ENCODE data around the gene TIAM2.

The TIAM2 gene

DNA sequence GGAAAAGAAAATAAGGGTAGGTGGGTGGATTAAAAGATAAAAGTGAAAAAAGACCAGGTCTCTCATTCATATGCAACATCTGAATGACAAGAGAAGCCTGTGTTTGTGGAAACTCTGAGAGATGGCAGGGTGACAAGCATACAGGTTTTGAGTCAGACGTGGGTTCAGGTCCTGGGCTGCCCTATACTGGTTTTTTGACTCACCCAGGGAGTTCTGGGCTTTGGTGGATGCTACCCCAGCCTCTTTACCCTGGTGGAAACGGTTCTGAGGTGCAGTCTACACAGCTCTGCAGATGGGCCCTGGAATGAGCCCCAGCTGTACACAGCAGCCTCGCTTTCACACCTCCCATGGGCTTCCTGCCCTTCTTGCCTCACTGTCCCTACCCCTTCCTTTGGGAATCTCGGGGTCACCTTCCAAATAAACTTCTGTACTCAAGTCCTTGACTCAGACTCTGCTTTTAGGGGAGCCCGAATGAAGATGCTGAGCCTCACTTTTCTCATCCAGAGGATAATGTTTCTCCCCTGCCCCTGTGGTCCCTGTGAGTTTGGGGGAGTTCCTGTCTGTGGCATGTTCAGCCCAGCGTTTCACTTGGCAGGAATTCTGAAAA, 191.0 kb downstream of the TIAM2 start:
- FAIRE-seq (no peak), DNase-seq (ENCODE audit: insufficient read length, low spot score) (no peak)
- no peak for TF ChIP-seq POLR2A (IDR thresholded peaks at IDR 0.05; ENCODE audit: low read depth, low read length)

DNA sequence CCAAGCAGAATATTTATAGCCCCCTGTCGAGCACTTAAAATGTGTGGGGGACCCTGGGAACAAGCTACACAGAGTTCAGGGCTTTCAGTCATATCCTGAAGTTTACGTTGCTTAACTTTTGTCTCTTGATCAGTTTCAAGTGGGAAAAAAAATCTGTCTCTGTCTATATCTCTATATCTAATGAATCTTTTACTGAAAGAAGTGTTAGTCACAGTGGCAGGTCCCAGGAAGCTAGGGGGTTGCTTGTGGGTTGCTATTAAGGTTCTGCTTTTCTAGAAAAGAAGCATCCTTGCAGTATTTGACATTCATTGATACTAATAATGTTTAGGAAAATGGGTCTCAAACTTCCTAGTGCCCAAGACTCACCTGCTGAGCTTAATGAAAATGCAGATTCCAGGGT, 192.0 kb downstream of the TIAM2 start:
- FAIRE-seq, result no peak
- DNase-seq (ENCODE audit: insufficient read length, low spot score), result no peak
- no peak for TF ChIP-seq POLR2A (IDR thresholded peaks at IDR 0.05; ENCODE audit: low read depth, low read length)

DNA sequence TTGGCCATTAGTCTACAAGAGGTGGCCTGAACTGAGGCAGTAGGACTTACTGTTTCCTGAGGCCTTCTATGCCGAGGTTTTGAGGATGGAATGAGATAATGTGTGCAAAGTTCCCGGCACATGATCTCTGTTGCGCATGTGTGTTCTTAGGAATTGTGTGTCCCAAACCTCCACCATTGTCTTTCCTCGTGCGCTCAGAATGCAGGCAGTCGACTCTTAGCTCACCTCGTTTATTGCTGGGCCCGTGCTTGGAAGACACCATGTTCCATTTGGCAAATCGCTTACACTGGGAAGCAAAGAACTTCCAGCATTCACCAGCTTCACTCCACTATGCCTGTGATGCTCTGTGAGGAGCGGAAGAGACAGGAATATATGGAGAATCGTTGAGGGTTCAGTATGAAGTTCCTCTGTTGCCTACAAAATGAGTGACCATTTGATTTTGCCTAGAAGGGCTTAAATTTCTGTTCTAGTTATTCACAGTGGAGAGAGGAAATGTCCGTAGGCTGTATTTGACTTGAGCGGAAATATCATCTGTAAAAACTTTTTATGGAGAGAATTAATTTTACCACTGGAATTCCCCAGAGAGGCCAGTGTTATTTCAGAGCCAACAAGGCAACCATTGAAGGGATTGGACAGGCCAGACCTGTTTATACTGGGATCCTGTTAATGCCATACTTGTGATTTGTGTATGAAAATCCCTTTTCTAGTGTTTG, 193.0 kb downstream of the TIAM2 start:
- no peak for FAIRE-seq
- no peak for DNase-seq (ENCODE audit: insufficient read length, low spot score)
- no peak for TF ChIP-seq POLR2A (IDR thresholded peaks at IDR 0.05; ENCODE audit: low read depth, low read length)

DNA sequence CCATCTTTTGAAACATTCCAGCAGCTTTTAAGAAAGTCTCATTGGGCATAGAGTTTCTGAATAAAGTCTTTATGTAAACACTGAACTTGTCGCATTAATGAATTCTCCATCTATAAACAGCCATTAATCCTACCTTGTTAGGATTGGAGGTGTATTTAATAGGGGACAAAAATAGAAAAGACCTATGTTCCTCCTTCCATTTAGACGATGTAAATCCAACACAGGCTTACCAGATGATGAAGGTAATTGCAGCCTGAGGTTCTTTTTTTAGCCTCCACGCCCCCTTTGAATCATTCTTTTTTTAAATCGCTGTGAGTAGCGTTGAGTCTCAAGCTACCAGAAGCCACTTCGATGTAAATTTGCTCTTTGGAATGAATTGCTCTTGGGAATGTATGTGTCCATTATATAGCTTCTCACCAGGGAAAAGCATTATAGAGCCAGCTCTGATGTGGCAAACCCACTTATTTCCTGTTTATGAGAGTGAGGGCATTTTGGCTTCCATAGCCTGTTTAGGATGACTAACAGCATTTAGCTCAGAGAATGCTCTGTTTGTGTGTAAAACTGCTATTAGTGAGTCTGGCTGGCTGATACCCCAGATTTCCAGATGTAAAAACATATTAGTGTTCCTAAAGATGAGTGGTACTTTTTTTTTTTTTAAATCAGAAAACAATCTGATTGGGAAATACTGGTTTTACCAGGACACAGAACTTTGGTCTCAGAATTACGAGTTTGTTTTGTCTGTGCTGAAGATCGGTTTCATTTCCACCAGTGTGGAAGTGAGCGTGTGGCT, 193.8 kb downstream of the TIAM2 start:
- FAIRE-seq, result peak; percentile 43
- no peak for TF ChIP-seq POLR2A (IDR thresholded peaks at IDR 0.05; ENCODE audit: low read depth, low read length)

DNA sequence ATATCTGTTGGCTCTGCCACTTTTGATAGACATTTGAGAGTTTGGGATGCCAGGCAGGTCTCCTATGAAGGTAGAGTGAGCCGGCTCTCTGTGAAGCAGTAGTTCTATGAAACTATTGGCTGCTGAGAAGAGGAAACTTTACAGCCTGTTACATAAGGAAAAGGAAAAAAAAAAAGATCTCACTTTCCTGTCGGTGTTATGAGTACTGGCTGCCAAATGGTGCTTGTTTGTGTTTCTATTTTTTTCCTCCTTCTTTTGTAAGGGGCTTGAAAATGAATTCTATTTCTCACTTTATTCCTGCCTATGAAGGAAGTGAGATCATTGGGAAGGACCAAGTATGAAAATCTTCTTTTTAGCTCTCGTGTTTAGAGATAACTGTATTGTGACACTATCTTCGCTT, 195.6 kb downstream of the TIAM2 start:
- no peak for FAIRE-seq
- no peak for DNase-seq (ENCODE audit: insufficient read length, low spot score)
- no peak for TF ChIP-seq POLR2A (IDR thresholded peaks at IDR 0.05; ENCODE audit: low read depth, low read length)

More for the DNA sequence above, 193.8 kb downstream of the TIAM2 start:
- DNase-seq (ENCODE audit: insufficient read length, low spot score), result peak; percentile 9

DNA sequence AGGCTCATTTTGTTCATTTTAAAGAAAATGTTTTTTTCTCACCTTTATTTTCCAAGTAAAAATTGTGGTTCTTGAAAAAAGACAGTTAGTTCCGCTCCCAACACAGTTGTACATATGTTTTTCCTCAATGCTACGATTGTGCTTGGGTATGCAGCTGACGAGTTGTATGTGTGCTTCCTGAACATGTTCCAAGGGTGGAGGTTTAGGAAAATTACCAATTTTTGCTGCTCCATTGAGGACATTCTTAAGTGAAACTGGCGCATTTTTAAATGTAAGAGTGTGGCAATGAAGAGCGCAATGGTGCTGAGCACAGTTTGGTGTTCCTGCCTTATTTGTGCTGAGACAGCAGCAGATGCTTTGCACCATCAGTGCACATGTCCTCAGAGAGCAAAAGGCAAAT, 198.4 kb downstream of the TIAM2 start:
- no peak for TF ChIP-seq POLR2A (IDR thresholded peaks at IDR 0.05; ENCODE audit: low read depth, low read length)
- FAIRE-seq (no peak), DNase-seq (ENCODE audit: insufficient read length, low spot score) (no peak)

DNA sequence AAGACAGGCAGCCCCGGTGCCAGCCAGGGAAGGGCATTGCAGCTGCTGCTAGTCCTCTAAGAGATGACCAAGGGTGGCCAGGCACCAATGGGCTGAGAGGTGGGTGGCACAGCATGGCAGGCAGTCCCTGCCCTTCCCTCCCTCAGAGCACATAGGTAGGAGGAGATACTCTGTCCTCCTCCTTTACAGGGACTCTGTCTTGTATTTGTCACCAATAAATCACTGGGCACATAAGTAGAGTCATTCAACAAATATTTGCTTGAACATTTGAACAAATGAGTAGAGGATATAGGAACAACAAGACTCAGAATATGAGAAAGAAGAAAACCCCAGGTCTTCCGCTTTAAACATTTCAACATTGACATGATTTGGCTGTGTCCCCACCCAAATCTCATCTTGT, 199.3 kb downstream of the TIAM2 start:
- DNase-seq (ENCODE audit: insufficient read length, low spot score) (peak; percentile 15), FAIRE-seq (no peak)
- no peak for TF ChIP-seq POLR2A (IDR thresholded peaks at IDR 0.05; ENCODE audit: low read depth, low read length)

DNA sequence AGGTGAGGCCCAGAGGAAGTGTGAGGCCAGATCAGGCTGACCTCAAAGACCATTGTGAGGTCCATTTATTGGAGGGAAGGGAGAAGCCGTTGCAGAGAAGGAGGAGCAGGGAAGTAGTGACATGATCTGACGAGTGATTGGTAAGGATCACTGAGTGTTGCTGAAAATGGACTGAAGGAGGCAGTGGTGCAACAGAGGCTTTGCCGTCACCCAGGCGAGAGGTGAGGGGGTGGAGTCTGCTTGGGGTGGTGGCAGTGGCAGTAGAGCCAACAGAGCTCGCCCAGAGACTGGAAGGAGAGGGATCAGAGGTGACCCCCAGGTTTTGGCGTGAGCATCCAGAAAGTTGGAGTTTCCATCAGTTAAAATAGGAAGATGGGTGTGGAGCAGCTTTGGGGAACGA, 200.8 kb downstream of the TIAM2 start:
- FAIRE-seq, result no peak

DNA sequence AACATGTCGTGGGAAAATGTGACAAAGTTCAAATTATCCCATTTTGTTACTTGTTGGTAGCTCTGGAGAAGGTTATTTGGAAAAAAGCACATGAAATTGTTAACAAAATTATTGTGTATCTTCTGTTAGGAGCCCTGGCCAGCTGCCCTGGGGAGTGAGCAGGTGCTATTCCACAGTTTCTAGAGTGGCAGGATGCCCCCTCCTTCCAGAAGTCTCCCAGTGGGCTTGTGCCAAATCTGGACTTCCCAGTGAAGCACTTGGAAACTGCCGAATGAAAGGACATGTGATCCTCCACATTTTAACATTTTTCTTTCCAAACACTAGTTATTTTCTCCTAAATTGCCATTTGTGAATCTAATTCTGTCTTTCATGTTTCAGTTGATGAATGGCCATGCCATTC, 201.8 kb downstream of the TIAM2 start:
- FAIRE-seq (no peak), DNase-seq (ENCODE audit: insufficient read length, low spot score) (no peak)
- no peak for TF ChIP-seq POLR2A (IDR thresholded peaks at IDR 0.05; ENCODE audit: low read depth, low read length)

More for the DNA sequence above, 200.8 kb downstream of the TIAM2 start:
- DNase-seq (ENCODE audit: insufficient read length, low spot score), result no peak
- no peak for TF ChIP-seq POLR2A (IDR thresholded peaks at IDR 0.05; ENCODE audit: low read depth, low read length)

DNA sequence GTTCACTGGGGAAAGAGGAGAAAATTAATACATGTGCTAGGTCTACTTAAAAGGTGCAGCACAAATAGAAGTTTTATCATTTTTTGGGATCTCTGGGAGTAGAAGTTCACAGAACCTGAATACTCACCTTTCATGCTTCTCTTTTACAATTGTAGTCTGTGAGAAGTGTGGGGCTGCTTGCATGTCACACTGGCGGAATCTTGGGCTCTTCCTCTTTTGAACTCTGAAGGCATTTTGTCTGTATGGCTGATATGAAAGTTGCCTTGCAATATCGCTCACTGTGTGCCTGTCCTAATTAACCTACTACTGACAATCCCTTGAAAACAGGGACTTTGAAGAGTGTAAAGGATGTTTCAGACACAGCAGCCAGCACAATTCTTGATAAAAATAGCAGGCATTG, 202.8 kb downstream of the TIAM2 start:
- no peak for DNase-seq (ENCODE audit: insufficient read length, low spot score)
- TF ChIP-seq POLR2A (IDR thresholded peaks at IDR 0.05; ENCODE audit: low read depth, low read length), result no peak

DNA sequence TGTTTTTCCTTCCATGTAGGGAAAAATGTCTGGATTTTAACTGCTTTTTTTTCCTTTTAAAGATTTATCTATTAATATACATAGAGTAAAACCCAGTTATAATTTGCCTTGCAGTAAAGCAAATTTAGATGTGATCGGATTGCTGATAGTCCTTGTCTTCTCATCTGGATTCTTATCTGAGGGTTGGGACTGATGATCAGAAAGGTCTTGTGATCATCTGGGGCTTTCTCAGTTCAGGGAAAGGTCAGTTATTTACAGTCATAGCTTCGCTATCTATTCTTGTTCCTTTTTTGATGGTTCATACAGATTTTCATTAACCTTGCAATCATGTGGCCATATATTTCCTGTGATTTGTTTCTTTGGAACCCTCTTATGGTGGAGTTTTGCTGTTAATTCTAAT, 204.9 kb downstream of the TIAM2 start:
- FAIRE-seq (no peak), DNase-seq (ENCODE audit: insufficient read length, low spot score) (no peak)
- no peak for TF ChIP-seq POLR2A (IDR thresholded peaks at IDR 0.05; ENCODE audit: low read depth, low read length)

More for the DNA sequence above, 202.8 kb downstream of the TIAM2 start:
- FAIRE-seq, result no peak

DNA sequence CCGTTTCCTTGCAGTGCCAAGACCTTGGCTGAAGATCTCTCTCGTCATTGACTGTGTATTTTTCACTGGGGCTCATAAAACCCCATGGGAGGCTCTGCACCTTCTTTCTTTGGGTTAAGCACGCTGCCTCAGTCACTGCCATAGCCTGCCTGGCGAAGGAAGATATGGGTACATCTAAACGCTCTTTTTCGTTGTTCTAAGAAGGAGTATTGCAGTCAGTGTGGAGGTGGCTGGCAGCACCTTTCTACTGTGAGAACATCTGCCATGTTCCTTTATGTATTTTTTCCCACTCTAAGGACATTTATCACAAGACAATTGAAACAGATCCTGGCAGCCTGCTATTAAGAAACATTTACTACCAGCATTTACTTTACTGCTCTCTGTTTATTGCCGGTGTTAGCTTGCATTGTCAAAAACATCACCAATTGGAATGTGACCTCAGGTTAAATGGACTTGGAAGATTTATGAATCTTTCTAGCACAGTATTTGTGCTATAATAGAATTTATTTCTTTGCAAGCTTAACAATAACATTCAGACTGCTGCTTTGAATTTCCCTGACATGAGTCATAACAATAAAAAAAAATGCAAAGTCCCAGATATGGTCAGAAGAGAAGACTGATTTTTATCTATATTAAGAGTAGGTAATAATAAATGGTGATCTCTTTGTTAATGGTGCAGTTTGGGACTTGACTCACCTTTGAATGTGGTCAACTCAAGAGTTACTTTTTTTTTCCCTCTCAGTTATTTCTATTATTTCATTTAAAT, 206.5 kb downstream of the TIAM2 start:
- DNase-seq (ENCODE audit: insufficient read length, low spot score) (peak; percentile 21), FAIRE-seq (peak; percentile 23)
- TF ChIP-seq POLR2A (IDR thresholded peaks at IDR 0.05; ENCODE audit: low read depth, low read length), result no peak

DNA sequence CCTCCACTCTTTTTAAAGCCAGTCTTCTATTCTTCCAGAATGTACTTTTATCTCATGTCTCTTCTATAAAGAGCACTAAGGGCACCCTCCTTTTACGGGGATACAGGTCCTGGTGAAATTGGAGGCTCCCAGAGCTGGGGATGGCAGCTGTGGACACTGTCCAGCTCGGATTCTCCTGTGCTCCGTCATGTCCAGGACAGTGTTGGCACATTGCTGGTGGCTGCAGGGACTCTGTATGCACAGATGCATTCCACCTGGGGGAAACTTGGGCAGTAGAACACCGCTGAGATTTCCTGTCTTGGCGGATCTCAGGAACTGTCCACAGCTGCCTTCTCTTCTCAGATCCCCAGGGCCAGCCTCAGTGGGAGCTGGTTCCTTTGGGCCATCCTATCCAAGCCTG, 212.1 kb downstream of the TIAM2 start:
- TF ChIP-seq POLR2A (IDR thresholded peaks at IDR 0.05; ENCODE audit: low read depth, low read length), result no peak
- FAIRE-seq (no peak), DNase-seq (ENCODE audit: insufficient read length, low spot score) (no peak)

DNA sequence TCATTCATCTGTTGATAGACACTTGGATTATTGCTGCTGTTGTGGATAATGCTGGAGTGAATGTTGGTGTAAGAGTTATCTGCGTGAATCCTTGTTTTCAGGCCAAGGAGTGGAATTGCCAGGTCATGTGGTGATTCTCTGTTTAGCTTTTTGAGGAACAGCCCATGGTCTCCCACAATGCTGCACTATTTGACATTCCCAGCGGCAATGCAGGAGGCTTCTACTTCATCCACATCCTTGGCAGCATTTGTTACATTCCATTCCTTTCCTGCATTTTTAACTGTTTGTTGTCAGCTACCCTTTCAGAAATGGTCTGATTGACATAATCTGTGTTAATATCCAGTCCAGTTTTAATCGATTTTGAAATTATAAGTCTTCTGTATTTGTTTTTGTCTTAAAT, 217.0 kb downstream of the TIAM2 start:
- no peak for TF ChIP-seq POLR2A (IDR thresholded peaks at IDR 0.05; ENCODE audit: low read depth, low read length)
- no peak for FAIRE-seq

More for the DNA sequence above, 217.0 kb downstream of the TIAM2 start:
- DNase-seq (ENCODE audit: insufficient read length, low spot score), result no peak

All from H54 (cell line).